ENCODE measurements around the gene EIF4E2.

Gene EIF4E2

GRCh38 chr2:232571026-232571474, 20.6 kb downstream of the EIF4E2 start:
- TF ChIP-seq EZH2 (IDR thresholded peaks at IDR 0.05; ENCODE audit: borderline replicate concordance, low read depth, low read length, severe bottlenecking) (no peak), CTCF (IDR thresholded peaks at IDR 0.05; ENCODE audit: borderline replicate concordance, extremely low read depth, low read length, poor library complexity, severe bottlenecking) (no peak)
- H3K36me3 ChIP-seq (ENCODE audit: insufficient read depth, low read length), result peaks cover 76% of the 10 kb centered on the region
- no peaks in the 10 kb centered on the region for H3K27me3 ChIP-seq (ENCODE audit: insufficient read depth, low read length, poor library complexity)
- no peak overlapping the region for H3K4me2 ChIP-seq (ENCODE audit: insufficient read depth, low read length)
- no peak overlapping the region for H3K27ac ChIP-seq (ENCODE audit: low read length)
- no peak overlapping the region for H2AFZ ChIP-seq (ENCODE audit: low read depth, low read length)
- H3K4me1 ChIP-seq (ENCODE audit: insufficient read depth, low read length), result no peaks in the 10 kb centered on the region
- H3K4me3 ChIP-seq (ENCODE audit: low read depth in 1 of 2, low read length in 2 of 2), result no peak overlapping the region
- no peak overlapping the region for H3K9ac ChIP-seq (ENCODE audit: low read depth, low read length)
- H3K9me3 ChIP-seq (ENCODE audit: insufficient read depth, low read length, severe bottlenecking), result no peaks in the 10 kb centered on the region
- DNase-seq (no peak), ATAC-seq (ENCODE audit: insufficient read depth, low read depth) (no peak)
- H3K79me2 ChIP-seq (ENCODE audit: insufficient read depth, low read length), result no peaks in the 10 kb centered on the region
- H4K20me1 ChIP-seq (ENCODE audit: insufficient read depth, low read length), result no peaks in the 10 kb centered on the region

GRCh38 chr2:232573042-232573441, 22.6 kb downstream of the EIF4E2 start:
- Histone ChIP-seq H3K27ac (ENCODE audit: low read length) (no peak overlapping the region), H3K4me2 (ENCODE audit: insufficient read depth, low read length) (no peak overlapping the region), H3K36me3 (ENCODE audit: insufficient read depth, low read length) (peaks cover 56% of the 10 kb centered on the region), H3K4me3 (ENCODE audit: low read depth in 1 of 2, low read length in 2 of 2) (no peak overlapping the region), H3K27me3 (ENCODE audit: insufficient read depth, low read length, poor library complexity) (no peaks in the 10 kb centered on the region), H4K20me1 (ENCODE audit: insufficient read depth, low read length) (no peaks in the 10 kb centered on the region), H3K79me2 (ENCODE audit: insufficient read depth, low read length) (no peaks in the 10 kb centered on the region), H3K9me3 (ENCODE audit: insufficient read depth, low read length, severe bottlenecking) (no peaks in the 10 kb centered on the region), H3K4me1 (ENCODE audit: insufficient read depth, low read length) (no peaks in the 10 kb centered on the region), H3K9ac (ENCODE audit: low read depth, low read length) (no peak overlapping the region), H2AFZ (ENCODE audit: low read depth, low read length) (no peak overlapping the region)
- no peak for TF ChIP-seq EZH2 (IDR thresholded peaks at IDR 0.05; ENCODE audit: borderline replicate concordance, low read depth, low read length, severe bottlenecking)
- DNase-seq (no peak), ATAC-seq (ENCODE audit: insufficient read depth, low read depth) (no peak)

GRCh38 chr2:232573771-232574435, 23.4 kb downstream of the EIF4E2 start:
- H3K9ac ChIP-seq (ENCODE audit: low read depth, low read length), result no peak overlapping the region
- H3K4me2 ChIP-seq (ENCODE audit: insufficient read depth, low read length), result no peak overlapping the region
- no peak overlapping the region for H2AFZ ChIP-seq (ENCODE audit: low read depth, low read length)
- no peak overlapping the region for H3K4me3 ChIP-seq (ENCODE audit: low read depth in 1 of 2, low read length in 2 of 2)
- H3K27ac ChIP-seq (ENCODE audit: low read length), result no peak overlapping the region
- no peaks in the 10 kb centered on the region for H4K20me1 ChIP-seq (ENCODE audit: insufficient read depth, low read length)
- TF ChIP-seq CTCF (IDR thresholded peaks at IDR 0.05; ENCODE audit: borderline replicate concordance, extremely low read depth, low read length, poor library complexity, severe bottlenecking), result no peak
- TF ChIP-seq EZH2 (IDR thresholded peaks at IDR 0.05; ENCODE audit: borderline replicate concordance, low read depth, low read length, severe bottlenecking), result no peak
- DNase-seq, result no peak
- H3K27me3 ChIP-seq (ENCODE audit: insufficient read depth, low read length, poor library complexity), result no peaks in the 10 kb centered on the region
- H3K4me1 ChIP-seq (ENCODE audit: insufficient read depth, low read length), result no peaks in the 10 kb centered on the region
- no peaks in the 10 kb centered on the region for H3K9me3 ChIP-seq (ENCODE audit: insufficient read depth, low read length, severe bottlenecking)
- H3K79me2 ChIP-seq (ENCODE audit: insufficient read depth, low read length), result no peaks in the 10 kb centered on the region
- peaks cover 47% of the 10 kb centered on the region; the same call in 1 of the 2 replicates for H3K36me3 ChIP-seq (ENCODE audit: insufficient read depth, low read length)
- no peak for ATAC-seq (ENCODE audit: insufficient read depth, low read depth)

GRCh38 chr2:232574674-232575403, 24.4 kb downstream of the EIF4E2 start:
- DNase-seq, result no peak
- H3K4me2 ChIP-seq (ENCODE audit: insufficient read depth, low read length), result no peak overlapping the region
- no peaks in the 10 kb centered on the region for H3K9me3 ChIP-seq (ENCODE audit: insufficient read depth, low read length, severe bottlenecking)
- H3K27ac ChIP-seq (ENCODE audit: low read length), result no peak overlapping the region
- H3K9ac ChIP-seq (ENCODE audit: low read depth, low read length), result no peak overlapping the region
- no peaks in the 10 kb centered on the region for H3K4me1 ChIP-seq (ENCODE audit: insufficient read depth, low read length)
- H4K20me1 ChIP-seq (ENCODE audit: insufficient read depth, low read length), result no peaks in the 10 kb centered on the region
- H3K36me3 ChIP-seq (ENCODE audit: insufficient read depth, low read length), result peaks cover 38% of the 10 kb centered on the region; the same call in 1 of the 2 replicates
- no peaks in the 10 kb centered on the region for H3K79me2 ChIP-seq (ENCODE audit: insufficient read depth, low read length)
- H3K27me3 ChIP-seq (ENCODE audit: insufficient read depth, low read length, poor library complexity), result no peaks in the 10 kb centered on the region
- H3K4me3 ChIP-seq (ENCODE audit: low read depth in 1 of 2, low read length in 2 of 2), result no peak overlapping the region
- no peak for ATAC-seq (ENCODE audit: insufficient read depth, low read depth)
- no peak for TF ChIP-seq CTCF (IDR thresholded peaks at IDR 0.05; ENCODE audit: borderline replicate concordance, extremely low read depth, low read length, poor library complexity, severe bottlenecking)
- no peak for TF ChIP-seq EZH2 (IDR thresholded peaks at IDR 0.05; ENCODE audit: borderline replicate concordance, low read depth, low read length, severe bottlenecking)
- no peak overlapping the region for H2AFZ ChIP-seq (ENCODE audit: low read depth, low read length)
